GM12878 (cell line): ENCODE results near the gene TIAM1. TPM values are rescaled to one million over a fixed set of nuclear protein-coding genes. Genes with fewer than 3 reads are reported as not detected.

ENCODE experiments used
- ATAC-seq: fragments of 200-7000 bp; cut with Tn5 transposase; 3 replicates; pipeline ENCODE4 v1.9.1; 2020; ENCODE audit warnings: mild to moderate bottlenecking, moderate library complexity
- BruUV-seq: library from RNA; stranded (reverse); fragments of 400-500 nt; replicated peaks from 2 replicates; lab custom pipeline; 2021; lab: Mats Ljungman, UMichigan
- CTCF ChIA-PET: fragments of 300-600 bp; sonication (Branson Sonifier 250); formaldehyde crosslinking; extraction: SDS; loops from one replicate; lab custom pipeline; 2021; ENCODE audit warnings: inconsistent platforms; lab: Yijun Ruan, JAX
- POLR2A ChIA-PET: fragments of 350-600 bp; formaldehyde crosslinking; extraction: SDS; loops from one replicate; lab custom pipeline; 2021; ENCODE audit warnings: inconsistent platforms; lab: Charles Lee
- RAD21 ChIA-PET: fragments of 300-600 bp; sonication (Branson Sonifier 250); formaldehyde crosslinking; loops from one replicate; lab custom pipeline; 2023; ENCODE audit warnings: antibody characterized with exemption; ENCODE audit not compliant: unreplicated experiment; lab: Charles Lee
- SMC1A ChIA-PET: fragments of 300-600 bp; sonication (Branson Sonifier 250); formaldehyde crosslinking; loops from one replicate; lab custom pipeline; 2023; ENCODE audit not compliant: unreplicated experiment, uncharacterized antibody; lab: Charles Lee
- DNase-seq: peaks from one replicate; pipeline ENCODE4 v3.0.0-alpha.2; 2011; ENCODE audit warnings: low read depth, low spot score
- FAIRE-seq: peaks from 3 replicates; lab custom pipeline; 2011; peaks lifted over from hg19 to GRCh38; lab: Jason Lieb, UNC
- H2AFZ ChIP-seq: 2 replicates; pipeline ENCODE4 v1.6.0; 2011; ENCODE audit warnings: low read depth, low read length, control low read depth; ENCODE audit not compliant: control insufficient read depth
- H3K27ac ChIP-seq: 2 replicates; pipeline ENCODE4 v1.5.1; 2011; ENCODE audit warnings: control low read depth; ENCODE audit not compliant: control insufficient read depth, insufficient read depth
- H3K27me3 ChIP-seq, 2 experiments: replicated peaks in 1 of 2; 2 replicates each; pipeline versions ENCODE4 v1.6.0 to v1.6.1; 2011; ENCODE audit warnings: low read length in 1 of 2; ENCODE audit not compliant: control insufficient read depth in 2 of 2, insufficient read depth in 2 of 2
- H3K36me3 ChIP-seq, 2 experiments: 2 replicates each; pipeline ENCODE4 v1.5.1; 2011; ENCODE audit warnings: low read length in 1 of 2; ENCODE audit not compliant: control insufficient read depth in 2 of 2, insufficient read depth in 2 of 2
- H3K4me1 ChIP-seq: 2 replicates; pipeline ENCODE4 v1.6.1; 2011; ENCODE audit warnings: mild to moderate bottlenecking, low read length, moderate library complexity, mixed read lengths; ENCODE audit not compliant: control insufficient read depth, insufficient read depth
- H3K4me2 ChIP-seq: 2 replicates; pipeline ENCODE4 v1.6.0; 2011; ENCODE audit warnings: control low read depth; ENCODE audit not compliant: control insufficient read depth, insufficient read depth
- H3K4me3 ChIP-seq: fragments of 200-600 bp; sonication (generic); 2 replicates; pipeline ENCODE4 v1.5.1; 2016
- H3K79me2 ChIP-seq: 2 replicates; pipeline ENCODE4 v1.6.0; 2011; ENCODE audit warnings: low read length; ENCODE audit not compliant: control insufficient read depth, insufficient read depth
- H3K9ac ChIP-seq: 2 replicates; pipeline ENCODE4 v1.8.0; 2011; ENCODE audit warnings: low read length, control low read depth, mixed read lengths; ENCODE audit not compliant: control insufficient read depth, insufficient read depth
- H3K9me3 ChIP-seq: replicated peaks from 3 replicates; pipeline ENCODE4 v1.5.1; 2011; ENCODE audit warnings: mild to moderate bottlenecking, low read length; ENCODE audit not compliant: control insufficient read depth, insufficient read depth
- H4K20me1 ChIP-seq: 2 replicates; pipeline ENCODE4 v1.6.0; 2011; ENCODE audit not compliant: control insufficient read depth, insufficient read depth
- BMI1 ChIP-seq: fragments of 450-650 bp; IDR thresholded peaks from 2 replicates; pipeline ENCODE4 v1.6.1; 2016; ENCODE audit warnings: mild to moderate bottlenecking, moderate library complexity, borderline replicate concordance
- CHD4 ChIP-seq: fragments of 200-600 bp; sonication (generic); IDR thresholded peaks from 2 replicates; pipeline ENCODE4 v1.6.1; 2016; ENCODE audit warnings: mild to moderate bottlenecking
- GATAD2B ChIP-seq: fragments of 450-650 bp; conservative IDR thresholded peaks from 2 replicates; pipeline ENCODE4 v1.6.1; 2017; ENCODE audit warnings: low read depth, mild to moderate bottlenecking, moderate library complexity
- IRF4 ChIP-seq: IDR thresholded peaks from 2 replicates; pipeline ENCODE4 v1.6.1; 2011; ENCODE audit warnings: low read depth, low read length
- IRF5 ChIP-seq: fragments of 450-650 bp; IDR thresholded peaks from 2 replicates; pipeline ENCODE4 v1.6.1; 2017; ENCODE audit warnings: borderline replicate concordance
- JUNB ChIP-seq: IDR thresholded peaks from 2 replicates; pipeline ENCODE4 v1.6.1; 2016; ENCODE audit warnings: antibody characterized with exemption, mild to moderate bottlenecking
- JUND ChIP-seq: IDR thresholded peaks from 2 replicates; pipeline ENCODE4 v1.6.1; 2012; ENCODE audit warnings: low read depth, mild to moderate bottlenecking, low read length, improper control_type of control experiment, moderate library complexity
- SMAD1 ChIP-seq: fragments of 450-650 bp; IDR thresholded peaks from 2 replicates; pipeline ENCODE4 v1.6.1; 2018; ENCODE audit warnings: mild to moderate bottlenecking, low read depth; ENCODE audit not compliant: partially characterized antibody
- SMC3 ChIP-seq: IDR thresholded peaks from 2 replicates; pipeline ENCODE4 v1.6.1; 2011; ENCODE audit warnings: low read length, improper control_type of control experiment, borderline replicate concordance
- SPI1 ChIP-seq: IDR thresholded peaks from 2 replicates; pipeline ENCODE4 v1.6.1; 2011; ENCODE audit warnings: low read depth, mild to moderate bottlenecking, low read length, moderate library complexity, borderline replicate concordance; ENCODE audit not compliant: insufficient read depth
- TBL1XR1 ChIP-seq: IDR thresholded peaks from 2 replicates; pipeline ENCODE4 v1.6.1; 2012; ENCODE audit warnings: low read depth, low read length, improper control_type of control experiment
- WRNIP1 ChIP-seq: IDR thresholded peaks from 2 replicates; pipeline ENCODE4 v1.6.1; 2011; ENCODE audit warnings: low read depth, low read length, improper control_type of control experiment, borderline replicate concordance
- WGBS: methylation state at CpG from one replicate; pipeline ENCODE4 v1.1.6; 2016; ENCODE audit warnings: low lambda C conversion rate; ENCODE audit not compliant: insufficient replicate concordance, insufficient coverage; ENCODE audit errors: missing lambda C conversion rate; 5-methylcytosine and 5-hydroxymethylcytosine counted together
- in situ Hi-C: fragments of 300-500 bp; cut with MboI; formaldehyde crosslinking; loops from 9 replicates; pipeline ENCODE4 v1.14.3; 2018; ENCODE audit warnings: mixed read lengths
- intact Hi-C: fragments of 100-400 bp; cut with micrococcal nuclease; formaldehyde crosslinking; loops from one replicate; pipeline ENCODE4 v1.14.2; 2022; ENCODE audit not compliant: unreplicated experiment
- polyA plus RNA-seq, 11 experiments: library from polyadenylated mRNA; depleted of rRNA in 4 of 11; unstranded in 6 of 11; stranded (reverse) in 5 of 11; fragments of >200 nt; fragmentation: Nextera tagmentation in 4 of 11; fragmentation: Illumina TruSeq in 1 of 11; extraction: Ambion mirVana in 4 of 11; extraction: Trizol in 1 of 11; gene quantifications; 1 replicate in 1 of 11; 2 replicates in 10 of 11; pipeline versions ENCODE4 v1.2.1 to v1.2.3, GENCODE V29; 2011 to 2016; ENCODE audit warnings: inconsistent platforms in 2 of 11, missing spikeins in 2 of 11, low read depth in 1 of 11
- total RNA-seq, 4 experiments: library from RNA; depleted of rRNA in 3 of 4; stranded (reverse); fragments of >200 nt in 3 of 4; fragmentation: Illumina TruSeq in 1 of 4; extraction: Trizol in 1 of 4; gene quantifications; 2 replicates each; pipeline versions ENCODE4 v1.2.1 to v1.2.3, GENCODE V29; 2013 to 2021

The TIAM1 gene
- total and polyA plus RNA-seq, 10 of the 15 experiments (the other 5 are each of a cell fraction or from before 2014, with no cell fraction given), result 0.31 to 35.9 (median 0.78) TPM

GRCh38 chr21:31156169-31156568, 187.9 kb downstream of the TIAM1 start:
- no peak overlapping the region for H3K4me3 ChIP-seq
- H3K4me1 ChIP-seq, result no peaks in the 10 kb centered on the region
- no peak overlapping the region for H3K27ac ChIP-seq
- ChIA-PET RAD21 (no interaction called here), CTCF (interaction anchor here (1.0 to 2.0 kb wide), 3 partner anchors 23 to 32 kb away, joined by 3 to 8 read pairs (median 3); no protein-coding TSS in a partner anchor), SMC1A (interaction anchor here (1.0 kb wide), 1 partner anchor 55 kb away, joined by 4 read pairs; no protein-coding TSS in a partner anchor), POLR2A (no interaction called here)
- H3K9me3 ChIP-seq, result 0 out of 3 replicates have a peak, but pooled peaks cover 1% of the 10 kb centered on the region
- no peaks in the 10 kb centered on the region for H4K20me1 ChIP-seq
- no peaks in the 10 kb centered on the region for H3K79me2 ChIP-seq
- intact Hi-C loops (no loop called here), in situ Hi-C loops (no loop called here)
- FAIRE-seq, result no peak
- TF ChIP-seq WRNIP1, result no peak
- no peak for TF ChIP-seq BMI1
- no peak for TF ChIP-seq GATAD2B
- H3K36me3 ChIP-seq, result no peaks in the 10 kb centered on the region
- H2AFZ ChIP-seq, result no peak overlapping the region
- H3K27me3 ChIP-seq, result no peaks in the 10 kb centered on the region
- no peak overlapping the region for H3K4me2 ChIP-seq
- BruUV-seq, result no TSS peak
- ATAC-seq, result no peak
- no peak for DNase-seq
- no peak overlapping the region for H3K9ac ChIP-seq

GRCh38 chr21:31151156-31152045, 192.7 kb downstream of the TIAM1 start:
- ChIA-PET POLR2A (no interaction called here), CTCF (interaction anchor here (1.3 to 1.7 kb wide), 2 partner anchors 11 to 29 kb away, joined by 3 to 4 read pairs; no protein-coding TSS in a partner anchor), SMC1A (no interaction called here), RAD21 (interaction anchor here (0.9 kb wide), 1 partner anchor 42 kb away, joined by 4 read pairs; no protein-coding TSS in a partner anchor)
- in situ Hi-C loops (no loop called here), intact Hi-C loops (no loop called here)
- no peaks in the 10 kb centered on the region for H4K20me1 ChIP-seq
- H3K79me2 ChIP-seq, result no peaks in the 10 kb centered on the region
- H3K27ac ChIP-seq, result no peak overlapping the region
- H3K36me3 ChIP-seq, result no peaks in the 10 kb centered on the region
- no peak overlapping the region for H3K9ac ChIP-seq
- DNase-seq, result no peak
- WGBS, result 37% methylated on average over 7 of the region's 7 CpGs
- H3K4me3 ChIP-seq, result no peak overlapping the region
- BruUV-seq, result no TSS peak
- H3K4me1 ChIP-seq, result no peaks in the 10 kb centered on the region
- no peaks in the 10 kb centered on the region for H3K27me3 ChIP-seq
- H2AFZ ChIP-seq, result no peak overlapping the region
- H3K9me3 ChIP-seq, result no peaks in the 10 kb centered on the region
- no peak for ATAC-seq
- no peak overlapping the region for H3K4me2 ChIP-seq
- no peak for FAIRE-seq
- TF ChIP-seq CHD4 (no peak), JUNB (no peak), IRF5 (no peak), TBL1XR1 (no peak), SMAD1 (no peak), SPI1 (no peak), SMC3 (no peak), IRF4 (no peak), GATAD2B (no peak), JUND (no peak)
